Fibroblast of lung (primary cell): ENCODE data around the gene PXDC1.

Experiments
- CTCF ChIP-seq, 2 donors: IDR thresholded peaks in 1 of 2; conservative IDR thresholded peaks in 1 of 2; 1 replicate in 1 of 2; 2 replicates in 1 of 2; pipeline ENCODE4 v1.5.1; 2011 to 2012; ENCODE audit warnings: low read length in 2 of 2, control low read depth in 1 of 2, inconsistent platforms in 1 of 2, low read depth in 1 of 2, mild to moderate bottlenecking in 1 of 2
- EZH2 ChIP-seq: IDR thresholded peaks from 2 replicates; pipeline ENCODE4 v1.5.1; 2012; ENCODE audit warnings: low read length, control low read depth, mild to moderate bottlenecking; ENCODE audit errors: missing control alignments

DNA sequence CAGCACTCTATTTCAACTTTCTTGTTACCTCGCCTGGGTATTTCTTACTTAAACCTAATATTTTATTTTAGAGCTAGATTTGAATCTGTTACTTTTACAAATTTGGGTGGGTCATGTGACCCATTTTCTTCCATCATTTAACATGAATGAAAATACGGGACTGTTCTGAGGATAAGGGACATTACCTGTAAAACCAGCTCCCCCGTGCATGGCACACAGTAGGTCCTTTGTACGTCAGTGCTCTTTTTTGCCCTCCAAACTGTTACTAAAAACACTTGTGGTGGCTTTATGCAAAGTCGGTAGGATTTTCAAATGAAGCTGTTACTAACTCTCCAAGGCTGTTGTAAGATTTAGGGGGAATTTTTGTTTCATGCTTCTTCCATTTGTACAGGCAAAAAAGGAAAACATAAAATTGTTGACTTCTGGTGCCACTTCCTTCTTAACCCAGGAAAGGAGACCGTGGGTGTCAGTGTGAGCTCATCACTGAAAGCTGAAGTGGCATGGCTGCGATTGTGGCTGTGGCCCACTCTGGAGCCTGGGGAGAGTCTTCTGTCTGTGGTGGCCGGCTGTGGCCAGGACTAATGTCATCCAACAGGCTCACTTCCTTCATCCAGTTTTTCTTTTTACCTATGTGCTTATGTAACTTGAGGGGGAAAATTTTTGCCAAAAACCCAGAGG, 40.2 kb upstream of the PXDC1 start:
- TF ChIP-seq EZH2 (no peak), CTCF (conservative IDR thresholded peaks at IDR 0.05 in 1 of 2, IDR thresholded peaks at IDR 0.05 in 1 of 2; ENCODE audit: low read depth in 1 of 2, low read length in 2 of 2) (no peak)
